GM19043 (cell line): ENCODE results near the gene PPM1N.
A peak's percentile ranks its signal among the peaks of the same experiment; 100 is the strongest.
"Not testable (repeated sequence)": the region's sequence is repeated elsewhere in the genome, so short reads cannot be mapped to it uniquely, and the experiment has no call there.

Experiments used
- ATAC-seq: cut with Tn5 transposase; IDR thresholded peaks from one replicate; pipeline ENCODE4 v1.9.1; 2021; ENCODE audit warnings: low read depth; ENCODE audit not compliant: unreplicated experiment

Gene PPM1N

DNA sequence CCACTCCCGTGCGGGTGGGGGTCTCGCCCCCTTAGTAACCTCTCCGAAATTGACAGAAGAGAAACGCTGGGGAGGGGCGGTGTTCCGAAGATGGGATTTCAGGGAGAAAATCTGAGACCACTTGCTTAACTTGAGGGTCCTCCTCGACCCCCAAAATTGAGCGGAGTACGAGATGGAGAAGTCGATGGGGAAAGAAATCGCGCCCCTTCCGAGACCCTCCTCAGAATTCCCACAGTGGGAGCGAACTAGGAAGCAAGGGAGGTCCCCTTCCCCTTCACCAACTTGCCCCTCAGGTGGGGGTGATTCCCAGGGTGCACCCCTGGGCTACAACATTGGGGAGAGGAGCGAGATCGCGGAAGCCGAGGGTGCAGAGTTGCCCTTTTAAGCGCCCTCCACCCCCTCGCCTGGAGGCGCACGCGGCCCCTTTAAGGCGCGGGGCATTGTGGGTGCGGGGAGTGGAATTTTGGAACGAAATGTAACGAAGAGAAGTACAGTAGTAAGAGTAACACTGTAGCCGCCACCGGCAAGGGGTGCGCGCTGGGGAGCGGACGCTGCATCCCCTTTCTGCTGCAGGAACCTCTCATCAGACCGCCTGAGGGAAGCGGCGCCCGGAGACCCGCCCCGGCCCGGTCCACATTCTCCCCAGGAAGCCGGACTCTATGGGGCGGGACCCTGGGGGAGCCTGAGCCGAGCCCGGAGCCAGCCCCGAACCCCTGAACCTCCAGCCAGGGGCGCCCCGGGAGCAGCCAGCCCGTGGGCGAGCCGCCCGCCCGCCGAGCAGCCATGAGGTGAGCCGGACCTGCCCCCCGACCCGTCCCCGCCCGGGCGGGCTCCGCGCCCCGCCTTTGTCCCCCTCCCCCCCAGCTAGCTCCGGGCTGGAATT is 9.0 kb downstream of the PPM1N start, which contains the start of gene VASP:
VASP (plus strand) TSS at position 491 of the 883 bp plus-strand sequence; CDS start at position 784, 293 bp downstream.
- peak; percentile 33 for ATAC-seq

- ATAC-seq: no peak
These were observed 9.7 kb downstream of the PPM1N start for GRCh38 chr19:45507872-45508416.

GRCh38 chr19:45508417-45508860 is 10.2 kb downstream of the PPM1N start:
- no peak for ATAC-seq

- no peak for ATAC-seq
These were observed 10.8 kb downstream of the PPM1N start for GRCh38 chr19:45508861-45509691.

DNA sequence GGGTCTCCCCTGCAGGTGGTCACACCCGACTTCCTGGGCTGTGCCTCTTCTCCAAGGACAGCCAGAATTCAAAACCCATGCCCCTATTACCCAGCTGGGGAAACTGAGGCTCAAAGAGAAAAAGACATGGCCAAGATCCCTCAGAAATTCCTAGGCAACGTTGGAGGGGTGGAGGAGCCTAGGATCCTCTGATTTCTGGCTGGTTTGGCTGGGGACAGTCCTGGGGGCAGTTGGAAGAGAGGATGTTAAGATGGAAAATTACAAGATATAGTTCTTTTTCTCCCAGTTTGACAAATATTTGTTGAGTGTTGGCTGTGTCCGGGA is 11.4 kb downstream of the PPM1N start:
- no peak for ATAC-seq

DNA sequence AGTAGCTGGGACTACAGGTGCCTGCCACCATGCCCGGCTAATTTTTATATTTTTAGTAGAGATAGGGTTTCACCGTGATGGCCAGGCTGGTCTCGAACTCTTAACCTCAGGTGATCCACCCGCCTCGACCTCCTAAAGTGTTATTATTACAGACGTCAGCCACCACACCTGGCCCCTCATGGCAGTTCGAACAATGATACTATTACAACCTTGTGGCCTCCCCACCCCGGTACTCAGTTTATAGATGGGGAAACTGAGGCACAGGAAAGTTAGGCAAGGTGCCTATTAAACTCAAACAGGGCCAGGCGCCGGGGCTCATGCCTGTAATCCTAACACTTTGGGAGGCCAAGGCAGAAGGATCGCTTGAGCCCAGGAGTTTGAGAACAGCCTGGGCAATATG is 12.1 kb downstream of the PPM1N start:
- ATAC-seq: not testable (repeated sequence)

DNA sequence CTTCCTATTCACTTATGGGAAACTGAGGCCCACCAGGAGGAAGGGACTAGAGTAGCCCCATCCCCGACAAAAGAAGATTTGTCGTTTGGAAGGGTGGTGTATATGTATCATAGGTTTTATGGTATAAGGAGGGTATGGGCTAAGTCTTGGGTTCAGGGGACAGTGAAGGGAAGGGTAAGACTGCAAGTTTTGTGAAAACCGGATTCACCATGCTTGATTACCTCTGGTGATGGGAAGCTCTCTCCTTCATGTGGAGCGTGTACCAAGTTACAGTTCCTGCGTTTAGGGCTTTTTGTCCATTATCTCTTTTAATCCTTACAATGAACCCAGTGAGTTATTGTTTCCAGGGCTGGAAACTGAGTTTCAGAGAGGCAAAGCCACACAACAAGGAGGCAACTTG is 12.8 kb downstream of the PPM1N start:
- ATAC-seq: no peak

GRCh38 chr19:45512881-45513483 is 14.7 kb downstream of the PPM1N start:
- no peak for ATAC-seq

DNA sequence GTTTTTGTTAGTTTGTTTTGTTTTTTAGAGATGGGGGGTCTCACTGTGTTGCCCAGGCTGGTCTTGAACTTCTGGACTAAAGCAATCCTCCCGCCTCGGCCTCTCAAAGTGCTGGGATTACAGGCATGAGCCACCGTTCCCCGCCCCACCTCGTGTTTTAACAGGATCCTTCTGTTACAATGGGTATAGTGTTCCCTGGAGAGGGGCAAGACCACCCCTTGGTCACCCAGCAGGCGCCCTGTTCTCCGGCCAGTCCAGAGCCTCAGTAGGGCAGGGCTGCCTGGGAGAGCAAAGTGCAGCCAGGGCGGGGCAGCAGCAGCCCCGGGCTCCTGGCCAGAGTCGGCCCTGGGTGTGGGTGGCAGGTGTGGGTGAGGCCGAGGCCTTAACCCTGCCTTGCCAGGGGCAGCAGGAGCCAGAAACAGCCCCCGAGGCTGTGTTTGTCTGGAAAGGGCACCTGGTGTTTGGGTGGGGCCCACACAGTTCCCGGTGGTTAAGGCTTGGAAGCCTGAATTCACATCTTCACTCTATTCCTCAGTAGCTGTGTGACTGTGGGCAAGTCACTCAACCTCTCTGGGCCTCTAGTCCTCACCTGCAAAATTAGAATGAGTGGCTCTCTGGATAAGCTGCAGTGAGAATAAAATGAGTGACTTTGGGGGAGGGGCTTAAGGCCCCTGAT is 16.3 kb downstream of the PPM1N start:
- ATAC-seq: no peak

DNA sequence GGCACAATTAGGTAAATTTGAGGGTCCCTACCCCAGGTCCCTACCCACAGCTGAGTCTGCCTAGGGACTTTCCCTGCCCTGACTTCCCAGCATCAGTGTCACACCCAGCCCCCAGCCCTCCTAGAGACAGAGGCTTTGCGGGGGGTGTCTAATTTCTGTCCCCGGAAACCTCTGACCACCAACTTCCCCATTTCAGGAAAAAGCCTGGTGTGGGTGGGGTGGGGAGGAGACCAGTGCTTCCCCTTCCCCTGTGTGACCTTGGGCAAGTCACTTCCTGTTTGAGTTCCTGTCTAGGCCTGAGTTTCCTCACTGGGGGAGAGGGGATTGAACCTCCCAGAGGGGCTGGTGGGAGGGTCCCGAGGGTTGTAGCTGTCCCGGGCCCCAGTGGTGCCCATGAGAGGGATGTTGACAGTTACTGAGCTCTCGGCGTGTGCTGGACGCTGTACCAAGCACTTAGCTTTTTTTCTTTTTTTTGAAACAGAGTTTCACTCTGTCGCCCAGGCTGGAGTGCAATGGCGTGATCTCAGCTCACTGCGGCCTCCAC is 16.9 kb downstream of the PPM1N start:
- ATAC-seq: no peak

DNA sequence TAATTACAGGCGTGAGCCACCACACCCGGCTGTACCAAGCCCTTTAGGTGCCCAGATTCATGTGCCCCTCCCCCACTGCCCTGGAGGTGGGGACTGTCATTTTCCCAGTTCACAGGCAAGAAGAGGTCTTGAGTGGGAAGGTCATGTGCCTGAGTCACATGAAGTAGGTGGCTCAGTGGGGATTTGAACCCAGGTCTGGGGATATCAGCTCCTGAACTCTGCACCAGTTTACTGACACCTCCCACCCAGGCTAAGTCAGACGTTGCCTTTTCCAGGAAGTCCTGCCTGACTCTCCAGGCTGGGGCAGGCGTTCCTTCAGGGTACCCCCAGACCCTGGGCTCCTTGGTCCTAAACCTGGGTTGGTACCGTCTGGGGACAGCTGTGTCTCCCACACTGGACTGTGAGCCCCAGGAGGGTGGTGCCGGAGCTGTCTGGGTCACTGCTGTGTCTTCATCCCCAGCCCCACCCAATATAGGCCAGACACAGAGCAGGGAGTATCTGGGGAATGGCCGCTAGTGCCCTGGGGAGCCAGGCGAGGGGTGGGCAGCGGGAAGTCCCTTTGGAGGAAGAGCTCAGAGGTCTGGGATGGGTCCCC is 17.7 kb downstream of the PPM1N start:
- no peak for ATAC-seq

DNA sequence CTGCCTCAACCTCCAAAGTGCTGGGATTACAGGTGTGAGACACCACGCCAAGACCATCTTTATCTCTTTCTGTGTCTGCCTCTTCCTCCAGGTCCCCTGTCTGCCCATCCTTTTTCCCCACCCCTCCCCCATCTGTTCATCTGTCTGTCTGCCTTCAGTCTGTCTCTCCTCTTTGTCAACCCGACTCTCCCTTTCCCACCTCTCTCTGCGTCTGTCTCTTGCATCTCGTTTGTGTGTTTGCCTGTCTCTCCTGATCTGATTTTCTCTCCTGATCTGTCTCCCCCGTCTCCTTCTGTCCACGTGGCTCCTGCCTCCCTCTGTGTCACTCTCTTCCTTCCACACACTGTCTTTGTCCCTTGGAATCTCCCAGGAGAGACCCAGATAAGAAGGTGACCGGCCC is 19.0 kb downstream of the PPM1N start:
- ATAC-seq: no peak

DNA sequence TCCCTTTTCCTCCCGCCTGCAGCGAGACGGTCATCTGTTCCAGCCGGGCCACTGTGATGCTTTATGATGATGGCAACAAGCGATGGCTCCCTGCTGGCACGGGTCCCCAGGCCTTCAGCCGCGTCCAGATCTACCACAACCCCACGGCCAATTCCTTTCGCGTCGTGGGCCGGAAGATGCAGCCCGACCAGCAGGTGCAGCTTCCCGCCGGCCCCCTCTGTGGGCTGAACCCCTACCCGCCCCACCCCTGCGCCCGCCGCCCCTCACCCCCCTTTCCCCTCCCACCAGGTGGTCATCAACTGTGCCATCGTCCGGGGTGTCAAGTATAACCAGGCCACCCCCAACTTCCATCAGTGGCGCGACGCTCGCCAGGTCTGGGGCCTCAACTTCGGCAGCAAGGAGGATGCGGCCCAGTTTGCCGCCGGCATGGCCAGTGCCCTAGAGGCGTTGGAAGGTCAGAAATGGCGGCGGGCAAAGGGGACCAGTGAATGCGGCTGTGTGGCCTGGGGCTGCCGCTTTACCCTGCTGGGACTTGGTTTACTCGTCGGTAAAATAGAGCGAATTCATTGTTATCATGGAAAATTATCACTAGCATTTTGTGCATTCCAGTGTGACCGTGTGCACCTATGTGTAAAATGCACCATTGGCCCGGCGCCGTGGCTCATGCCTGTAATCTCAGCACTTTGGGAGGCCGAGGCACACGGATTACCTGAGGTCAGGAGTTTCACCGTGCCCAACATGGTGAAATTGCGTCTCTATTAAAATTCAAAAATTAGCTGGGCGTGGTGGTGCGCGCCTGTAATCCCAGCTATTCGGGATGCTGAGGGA is 19.6 kb downstream of the PPM1N start:
- ATAC-seq: no peak

- ATAC-seq: no peak
These were observed 20.2 kb downstream of the PPM1N start for GRCh38 chr19:45518469-45518826.

DNA sequence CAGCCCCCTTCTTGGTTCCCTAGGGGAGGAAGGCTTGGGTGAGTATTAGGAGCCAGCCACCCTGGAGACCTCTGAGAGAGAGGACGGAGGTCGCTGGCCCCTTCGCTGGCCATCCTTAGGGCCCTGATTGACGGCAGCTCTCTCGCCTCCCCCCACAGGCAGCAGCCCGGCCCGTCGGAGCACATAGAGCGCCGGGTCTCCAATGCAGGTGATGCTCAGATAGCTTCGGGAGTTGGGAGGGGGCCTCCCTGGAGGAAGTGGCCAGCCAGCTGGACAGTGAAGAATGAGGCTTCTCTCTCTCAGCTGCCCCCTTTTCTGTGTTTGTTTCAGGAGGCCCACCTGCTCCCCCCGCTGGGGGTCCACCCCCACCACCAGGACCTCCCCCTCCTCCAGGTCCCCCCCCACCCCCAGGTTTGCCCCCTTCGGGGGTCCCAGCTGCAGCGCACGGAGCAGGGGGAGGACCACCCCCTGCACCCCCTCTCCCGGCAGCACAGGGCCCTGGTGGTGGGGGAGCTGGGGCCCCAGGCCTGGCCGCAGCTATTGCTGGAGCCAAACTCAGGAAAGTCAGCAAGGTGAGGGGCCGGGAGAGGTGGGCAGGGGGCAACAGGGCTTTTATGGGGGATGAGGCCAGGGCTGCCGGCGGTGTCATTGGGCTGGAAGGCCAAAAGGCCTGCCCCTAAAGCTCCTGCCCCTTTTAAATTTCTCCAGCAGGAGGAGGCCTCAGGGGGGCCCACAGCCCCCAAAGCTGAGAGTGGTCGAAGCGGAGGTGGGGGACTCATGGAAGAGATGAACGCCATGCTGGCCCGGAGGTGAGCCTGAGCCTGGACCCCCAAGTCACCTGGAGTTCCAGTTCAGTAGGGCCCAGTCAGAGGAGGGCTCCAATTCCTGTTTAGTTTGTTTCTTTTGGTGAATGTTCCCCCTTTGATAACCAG is 24.0 kb downstream of the PPM1N start:
- no peak for ATAC-seq

DNA sequence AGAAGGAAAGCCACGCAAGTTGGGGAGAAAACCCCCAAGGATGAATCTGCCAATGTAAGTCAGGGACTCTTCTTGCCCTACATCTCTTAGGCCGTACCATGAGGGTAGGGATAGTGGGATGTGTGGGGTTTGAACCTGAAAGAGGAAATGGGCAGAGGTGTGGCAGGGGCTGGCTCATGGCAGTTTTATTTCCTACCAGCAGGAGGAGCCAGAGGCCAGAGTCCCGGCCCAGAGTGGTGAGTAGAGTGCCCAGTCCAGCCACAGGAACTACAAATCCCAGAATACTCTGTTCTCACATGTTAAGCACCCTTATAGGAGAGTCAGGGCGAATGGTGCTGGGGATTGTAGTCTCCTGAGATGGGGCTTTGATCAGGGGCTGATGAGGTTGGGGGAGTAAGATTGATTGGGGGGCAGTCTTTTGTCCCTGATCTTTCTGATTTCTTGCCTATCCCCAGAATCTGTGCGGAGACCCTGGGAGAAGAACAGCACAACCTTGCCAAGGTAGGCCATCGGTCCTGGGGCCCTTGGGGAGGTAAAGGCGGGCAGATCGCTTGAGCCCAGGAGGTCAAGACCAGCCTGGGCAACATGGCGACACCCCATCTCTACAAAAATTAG is 25.5 kb downstream of the PPM1N start:
- peak; percentile 64 for ATAC-seq

DNA sequence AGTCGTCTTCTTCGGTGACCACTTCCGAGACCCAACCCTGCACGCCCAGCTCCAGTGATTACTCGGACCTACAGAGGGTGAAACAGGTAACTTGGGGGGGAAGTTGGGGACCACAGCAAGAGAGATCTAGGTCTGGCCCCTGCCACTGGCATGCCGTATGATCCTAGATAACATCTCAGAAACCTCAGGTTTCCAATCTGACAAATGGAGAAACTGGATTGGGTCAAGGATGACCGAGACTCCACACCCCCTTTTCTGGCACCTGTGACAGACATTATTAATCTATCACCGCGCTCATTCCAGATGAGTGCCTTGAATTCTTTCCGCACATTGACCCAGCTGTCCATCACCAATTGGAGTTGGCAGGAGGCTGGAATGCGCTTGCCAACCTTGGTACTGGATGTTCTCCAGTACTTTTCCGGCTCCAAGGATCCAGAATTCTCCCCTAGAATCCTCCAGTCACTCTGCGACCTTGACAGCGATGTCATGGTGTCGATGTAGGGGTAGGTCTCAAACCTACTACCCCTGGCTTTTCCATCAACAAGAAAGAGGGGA is 26.4 kb downstream of the PPM1N start:
- ATAC-seq: no peak
